ENCODE results near the gene BTBD9.

Gene BTBD9

DNA sequence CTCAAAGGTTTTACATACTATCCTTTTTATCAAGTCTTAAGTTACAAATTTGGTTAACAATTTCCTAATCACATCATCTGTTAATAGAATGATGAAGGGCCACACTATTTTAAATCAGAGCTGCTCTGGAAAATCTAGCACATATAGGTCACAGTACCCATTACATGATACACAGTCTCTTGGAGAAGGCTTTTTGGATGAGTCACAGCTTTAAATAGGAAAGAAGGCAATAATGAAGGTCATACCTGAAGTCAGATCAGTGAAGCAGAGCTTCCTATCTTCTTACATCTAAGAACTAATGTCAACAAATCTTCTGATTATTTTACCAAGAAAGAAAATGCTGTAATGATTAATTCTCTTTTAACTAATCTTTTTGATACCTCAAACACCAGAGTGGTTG is 248.5 kb downstream of the BTBD9 start:
- no peaks in the 10 kb centered on the region for H3K27me3 Mint-ChIP-seq
- no peaks in the 10 kb centered on the region for H3K9me3 Mint-ChIP-seq (ENCODE audit: low read depth)
- no peak overlapping the region for H3K27ac Mint-ChIP-seq
- H3K4me3 Mint-ChIP-seq: no peak overlapping the region
- peaks cover 15% of the 10 kb centered on the region for H3K36me3 Mint-ChIP-seq
- peaks cover 4% of the 10 kb centered on the region for H3K4me1 Mint-ChIP-seq (ENCODE audit: low read depth)

DNA sequence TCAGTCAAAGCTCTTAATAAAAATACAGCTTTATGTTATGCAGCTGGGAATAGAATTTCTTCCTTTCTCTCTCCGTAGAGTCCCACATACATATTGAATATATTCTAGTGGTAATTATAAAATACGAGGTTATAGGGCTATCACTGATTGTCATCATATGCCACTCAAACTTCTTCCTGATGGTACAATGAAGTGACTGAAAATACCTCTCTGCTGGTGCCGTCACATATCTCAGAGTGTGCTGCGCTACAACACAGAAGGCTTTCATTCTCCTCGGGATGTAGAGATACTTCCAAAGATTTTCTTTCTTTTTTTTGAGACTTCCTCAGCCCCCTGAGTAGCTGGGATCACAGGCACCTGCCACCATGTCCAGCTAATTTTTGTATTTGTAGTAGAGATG is 249.9 kb downstream of the BTBD9 start:
- H3K27me3 Mint-ChIP-seq: no peaks in the 10 kb centered on the region
- H3K27ac Mint-ChIP-seq: no peak overlapping the region
- H3K9me3 Mint-ChIP-seq (ENCODE audit: low read depth): no peaks in the 10 kb centered on the region
- H3K36me3 Mint-ChIP-seq: peaks cover 15% of the 10 kb centered on the region
- peaks cover 4% of the 10 kb centered on the region for H3K4me1 Mint-ChIP-seq (ENCODE audit: low read depth)
- H3K4me3 Mint-ChIP-seq: no peak overlapping the region

DNA sequence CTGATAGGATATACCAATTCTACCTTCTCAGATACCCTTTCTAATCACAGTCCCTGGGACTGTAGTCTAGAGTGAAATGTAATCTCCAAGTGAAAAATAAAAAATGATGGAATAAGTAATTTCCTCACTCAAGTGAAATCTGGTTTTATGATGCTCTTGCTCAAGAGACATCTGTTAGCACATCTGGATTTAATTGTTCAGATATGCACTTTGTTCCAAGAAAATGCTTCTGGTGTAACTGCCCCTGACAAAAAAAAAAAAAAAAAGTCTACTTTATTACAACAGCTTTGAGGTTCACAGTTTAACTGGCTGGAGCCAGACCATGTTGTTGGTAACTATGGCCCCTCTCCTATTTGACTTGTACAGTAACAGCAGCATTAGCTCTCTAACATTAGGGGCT is 251.8 kb downstream of the BTBD9 start:
- Mint-ChIP-seq H3K27ac (no peak overlapping the region), H3K27me3 (no peaks in the 10 kb centered on the region), H3K4me3 (no peak overlapping the region), H3K9me3 (ENCODE audit: low read depth) (no peaks in the 10 kb centered on the region), H3K4me1 (ENCODE audit: low read depth) (peaks cover 4% of the 10 kb centered on the region), H3K36me3 (peaks cover 9% of the 10 kb centered on the region)

DNA sequence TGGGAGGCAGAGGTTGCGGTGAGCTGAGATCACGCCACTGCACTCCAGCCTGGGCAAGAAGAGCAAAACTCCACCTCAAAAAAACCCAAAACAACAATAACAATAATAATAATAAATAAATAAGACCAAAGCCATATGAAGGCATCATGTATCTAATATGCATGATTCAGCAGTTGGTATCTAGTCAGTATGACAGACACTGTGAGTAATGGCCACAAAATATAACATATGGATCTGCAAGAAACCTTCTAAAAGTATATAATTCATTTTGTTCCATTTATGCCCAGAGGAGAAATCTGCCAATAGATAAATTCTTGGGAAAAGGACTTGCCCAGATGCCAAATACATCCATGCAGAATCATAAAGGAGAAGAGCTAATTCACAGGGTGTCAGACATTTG is 252.3 kb downstream of the BTBD9 start:
- Mint-ChIP-seq H3K27ac (no peak overlapping the region), H3K9me3 (ENCODE audit: low read depth) (no peaks in the 10 kb centered on the region), H3K4me1 (ENCODE audit: low read depth) (peaks cover 4% of the 10 kb centered on the region), H3K4me3 (no peak overlapping the region), H3K27me3 (no peaks in the 10 kb centered on the region), H3K36me3 (peaks cover 9% of the 10 kb centered on the region)

DNA sequence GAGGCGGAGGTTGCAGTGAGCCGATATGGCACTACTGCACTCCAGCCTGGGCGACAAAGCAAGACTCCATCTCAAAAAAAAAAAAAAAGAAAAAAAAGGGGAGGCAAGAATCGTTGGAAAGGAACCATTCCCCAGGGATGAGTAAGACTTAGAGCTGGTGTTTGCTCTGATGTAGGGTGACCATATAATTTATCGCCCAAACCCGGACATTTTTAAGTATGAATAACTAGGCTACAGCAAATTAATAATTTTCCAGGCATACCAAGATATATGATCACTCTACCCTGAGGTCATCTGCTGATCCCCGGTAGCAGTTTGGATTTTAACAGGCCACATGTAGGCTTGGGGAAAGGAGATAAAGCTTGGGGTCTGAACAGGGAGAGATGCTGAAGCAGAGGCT is 260.9 kb downstream of the BTBD9 start:
- H3K27ac Mint-ChIP-seq: no peak overlapping the region
- no peak overlapping the region for H3K4me3 Mint-ChIP-seq
- peaks cover 2% of the 10 kb centered on the region for H3K36me3 Mint-ChIP-seq
- H3K9me3 Mint-ChIP-seq (ENCODE audit: low read depth): no peaks in the 10 kb centered on the region
- H3K4me1 Mint-ChIP-seq (ENCODE audit: low read depth): no peaks in the 10 kb centered on the region
- H3K27me3 Mint-ChIP-seq: no peaks in the 10 kb centered on the region

DNA sequence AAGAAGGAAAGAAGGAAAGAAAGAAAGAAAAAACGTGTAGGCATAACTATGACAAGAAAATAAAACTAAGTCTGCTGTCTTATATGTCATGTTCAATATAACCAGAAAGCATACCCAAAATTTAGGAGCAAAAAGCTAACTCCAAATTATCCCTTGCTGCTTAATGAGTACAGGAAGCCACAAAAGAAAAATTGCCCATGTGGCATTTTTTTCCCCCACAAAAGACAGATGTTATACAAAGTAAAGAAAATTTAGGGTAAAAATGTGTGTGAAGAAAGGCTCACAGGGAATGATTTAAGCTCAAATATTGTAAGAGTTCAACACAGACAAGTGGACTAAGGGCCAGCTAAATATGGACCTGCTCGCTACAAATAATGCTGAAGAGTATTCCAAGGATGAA is 263.8 kb downstream of the BTBD9 start:
- H3K27me3 Mint-ChIP-seq: no peaks in the 10 kb centered on the region
- no peaks in the 10 kb centered on the region for H3K9me3 Mint-ChIP-seq (ENCODE audit: low read depth)
- H3K4me1 Mint-ChIP-seq (ENCODE audit: low read depth): no peaks in the 10 kb centered on the region
- no peak overlapping the region for H3K27ac Mint-ChIP-seq
- H3K36me3 Mint-ChIP-seq: peaks cover 5% of the 10 kb centered on the region
- H3K4me3 Mint-ChIP-seq: no peak overlapping the region

- no peaks in the 10 kb centered on the region for H3K9me3 Mint-ChIP-seq (ENCODE audit: low read depth)
- H3K27me3 Mint-ChIP-seq: no peaks in the 10 kb centered on the region
- H3K36me3 Mint-ChIP-seq: peaks cover 4% of the 10 kb centered on the region
- no peak overlapping the region for H3K4me3 Mint-ChIP-seq
- no peaks in the 10 kb centered on the region for H3K4me1 Mint-ChIP-seq (ENCODE audit: low read depth)
- H3K27ac Mint-ChIP-seq: no peak overlapping the region
These were observed 264.4 kb downstream of the BTBD9 start for GRCh38 chr6:38375341-38375740.

- Mint-ChIP-seq H3K9me3 (ENCODE audit: low read depth) (no peaks in the 10 kb centered on the region), H3K27ac (no peak overlapping the region), H3K36me3 (peaks cover 10% of the 10 kb centered on the region), H3K4me1 (ENCODE audit: low read depth) (peaks cover 3% of the 10 kb centered on the region), H3K27me3 (no peaks in the 10 kb centered on the region), H3K4me3 (no peak overlapping the region)
These were observed 267.8 kb downstream of the BTBD9 start for GRCh38 chr6:38371881-38372280.

DNA sequence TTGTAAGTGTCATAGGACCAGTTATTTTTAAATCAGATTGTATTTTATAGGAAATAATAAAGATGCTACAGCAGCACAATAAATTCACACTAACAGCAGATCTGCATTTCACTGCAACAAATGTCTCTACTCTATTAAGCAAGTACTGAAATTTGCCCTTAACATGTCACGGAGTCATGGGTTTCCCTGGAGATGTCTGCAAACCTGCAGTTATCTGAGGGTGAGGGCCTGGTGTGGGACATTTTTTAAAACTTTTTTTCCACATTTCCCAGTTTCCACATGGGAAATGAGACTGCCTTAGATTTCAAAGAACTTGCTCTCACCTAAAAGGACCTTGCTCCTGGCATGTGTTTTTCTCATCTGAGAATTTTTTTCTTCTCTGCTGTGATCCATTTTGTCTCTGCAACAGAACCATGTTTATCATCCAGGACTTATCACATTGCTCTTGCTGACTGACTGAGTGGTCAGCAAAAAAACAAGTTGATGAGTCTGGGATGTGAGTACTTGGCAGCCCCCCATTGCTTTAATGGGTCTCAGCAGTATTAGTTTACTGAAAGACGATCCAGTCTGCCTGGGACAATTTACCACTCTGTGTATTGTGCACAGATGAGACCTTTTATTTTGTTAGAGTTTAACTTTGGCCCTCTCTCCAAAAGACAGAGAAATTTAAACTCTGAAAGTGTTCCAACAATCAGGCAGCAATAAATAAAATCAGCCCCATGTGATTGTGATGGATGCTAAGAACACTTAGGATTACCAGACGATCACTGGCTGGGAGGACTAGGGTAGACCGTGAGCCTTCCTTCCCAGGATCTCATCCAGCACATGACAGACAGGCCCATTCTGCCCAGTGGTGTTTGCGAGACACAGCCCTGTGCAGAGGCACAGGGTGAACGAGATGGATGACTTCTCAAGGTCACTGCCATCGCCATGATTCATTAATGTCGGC is 268.8 kb downstream of the BTBD9 start:
- Mint-ChIP-seq H3K4me1 (ENCODE audit: low read depth) (peaks cover 3% of the 10 kb centered on the region), H3K9me3 (ENCODE audit: low read depth) (no peaks in the 10 kb centered on the region), H3K27ac (no peak overlapping the region), H3K27me3 (no peaks in the 10 kb centered on the region), H3K36me3 (peaks cover 10% of the 10 kb centered on the region), H3K4me3 (no peak overlapping the region)

- H3K9me3 Mint-ChIP-seq (ENCODE audit: low read depth): no peaks in the 10 kb centered on the region
- H3K27me3 Mint-ChIP-seq: no peaks in the 10 kb centered on the region
- H3K27ac Mint-ChIP-seq: no peak overlapping the region
- peaks cover 3% of the 10 kb centered on the region for H3K4me1 Mint-ChIP-seq (ENCODE audit: low read depth)
- no peak overlapping the region for H3K4me3 Mint-ChIP-seq
- peaks cover 11% of the 10 kb centered on the region for H3K36me3 Mint-ChIP-seq
These were observed 272.5 kb downstream of the BTBD9 start for GRCh38 chr6:38367231-38367630.

- Mint-ChIP-seq H3K4me3 (no peak overlapping the region), H3K27me3 (no peaks in the 10 kb centered on the region), H3K9me3 (ENCODE audit: low read depth) (no peaks in the 10 kb centered on the region), H3K27ac (no peak overlapping the region), H3K36me3 (peaks cover 9% of the 10 kb centered on the region), H3K4me1 (ENCODE audit: low read depth) (peaks cover 3% of the 10 kb centered on the region)
These were observed 273.5 kb downstream of the BTBD9 start for GRCh38 chr6:38366234-38366633.

GRCh38 chr6:38364775-38365174 is 275.0 kb downstream of the BTBD9 start:
- peaks cover 3% of the 10 kb centered on the region for H3K4me1 Mint-ChIP-seq (ENCODE audit: low read depth)
- no peak overlapping the region for H3K27ac Mint-ChIP-seq
- no peak overlapping the region for H3K4me3 Mint-ChIP-seq
- H3K36me3 Mint-ChIP-seq: peaks cover 9% of the 10 kb centered on the region
- no peaks in the 10 kb centered on the region for H3K9me3 Mint-ChIP-seq (ENCODE audit: low read depth)
- H3K27me3 Mint-ChIP-seq: no peaks in the 10 kb centered on the region

- Mint-ChIP-seq H3K9me3 (ENCODE audit: low read depth) (no peaks in the 10 kb centered on the region), H3K27me3 (no peaks in the 10 kb centered on the region), H3K36me3 (peaks cover 9% of the 10 kb centered on the region), H3K4me3 (no peak overlapping the region), H3K27ac (no peak overlapping the region), H3K4me1 (ENCODE audit: low read depth) (peaks cover 3% of the 10 kb centered on the region)
These were observed 275.6 kb downstream of the BTBD9 start for GRCh38 chr6:38364127-38364526.

GRCh38 chr6:38355519-38355918 is 284.2 kb downstream of the BTBD9 start:
- Mint-ChIP-seq H3K4me3 (no peak overlapping the region), H3K9me3 (ENCODE audit: low read depth) (no peaks in the 10 kb centered on the region), H3K4me1 (ENCODE audit: low read depth) (peaks cover 2% of the 10 kb centered on the region), H3K27ac (no peak overlapping the region), H3K36me3 (peaks cover 8% of the 10 kb centered on the region), H3K27me3 (no peaks in the 10 kb centered on the region)

- Mint-ChIP-seq H3K4me3 (no peak overlapping the region), H3K27me3 (no peaks in the 10 kb centered on the region), H3K27ac (no peak overlapping the region), H3K4me1 (ENCODE audit: low read depth) (peaks cover 2% of the 10 kb centered on the region), H3K36me3 (peaks cover 8% of the 10 kb centered on the region), H3K9me3 (ENCODE audit: low read depth) (no peaks in the 10 kb centered on the region)
These were observed 284.8 kb downstream of the BTBD9 start for GRCh38 chr6:38354905-38355304.

GRCh38 chr6:38354037-38354381 is 285.7 kb downstream of the BTBD9 start:
- H3K4me3 Mint-ChIP-seq: no peak overlapping the region
- H3K27me3 Mint-ChIP-seq: no peaks in the 10 kb centered on the region
- H3K36me3 Mint-ChIP-seq: peaks cover 8% of the 10 kb centered on the region
- H3K9me3 Mint-ChIP-seq (ENCODE audit: low read depth): no peaks in the 10 kb centered on the region
- no peak overlapping the region for H3K27ac Mint-ChIP-seq
- peaks cover 2% of the 10 kb centered on the region for H3K4me1 Mint-ChIP-seq (ENCODE audit: low read depth)

Data from activated naive CD8-positive, alpha-beta T cell (primary cell).